Measurements from ENCODE around the gene ESR1.

GRCh38 chr6:151796842-151797530, 10.5 kb upstream of the ESR1 start:
- TF ChIP-seq ZFX (IDR thresholded peaks at IDR 0.05): no peak
- TF ChIP-seq CTCF (conservative IDR thresholded peaks at IDR 0.05): no peak

Data from C4-2B (cell line).